Measurements from ENCODE around the gene RASGRP1.

DNA sequence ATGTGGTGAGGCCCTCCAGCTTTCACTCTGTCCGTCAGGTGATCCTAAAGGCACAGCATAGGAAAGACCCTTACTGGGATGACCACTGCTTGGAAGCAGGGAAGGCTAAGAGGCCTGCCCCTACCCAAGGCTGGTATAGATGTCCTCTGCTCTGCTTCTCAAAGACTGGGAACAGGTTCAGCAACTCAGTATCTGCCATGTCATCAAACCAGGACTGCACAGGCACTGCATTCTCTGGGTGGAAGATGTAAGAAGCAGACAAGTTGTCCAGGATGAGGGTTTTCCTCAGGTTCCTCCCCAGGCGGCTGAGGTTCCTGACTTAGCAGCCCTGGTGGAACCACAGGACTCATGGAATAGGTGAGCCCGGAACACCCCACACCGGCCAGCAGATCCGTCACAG is 106.0 kb downstream of the RASGRP1 start:
- no peak for TF ChIP-seq CTCF (IDR thresholded peaks at IDR 0.05; ENCODE audit: insufficient read depth, low read length)
- no peak for TF ChIP-seq POLR2AphosphoS5 (IDR thresholded peaks at IDR 0.05; ENCODE audit: low read depth)

All from HL-60 (cell line).